H9 (cell line): Measurements from ENCODE around the gene CCNT2. TPM values are rescaled to one million over a fixed set of nuclear protein-coding genes. Genes with fewer than 3 reads are reported as not detected.

Source experiments
- DNase-seq: peaks from one replicate; pipeline ENCODE4 v3.0.0-alpha.2; 2017
- H2AFZ ChIP-seq: one replicate; pipeline ENCODE4 v1.6.1; 2013; ENCODE audit warnings: mild to moderate bottlenecking, low read length, control low read depth, moderate library complexity
- H2AK5ac ChIP-seq: 2 replicates; pipeline ENCODE4 v1.6.1; 2013; ENCODE audit warnings: low read length, control low read depth, mixed read lengths; ENCODE audit not compliant: insufficient read length
- H2BK120ac ChIP-seq: one replicate; pipeline ENCODE4 v1.6.1; 2013; ENCODE audit warnings: low read depth, mild to moderate bottlenecking, low read length, control low read depth, inconsistent platforms; ENCODE audit not compliant: poor library complexity, severe bottlenecking
- H2BK12ac ChIP-seq: 2 replicates; pipeline ENCODE4 v1.6.1; 2013; ENCODE audit warnings: low read length, control low read depth, mixed read lengths, low read depth; ENCODE audit not compliant: insufficient read length
- H2BK15ac ChIP-seq: 2 replicates; pipeline ENCODE4 v1.6.1; 2013; ENCODE audit warnings: low read depth, low read length, control low read depth
- H2BK20ac ChIP-seq: one replicate; pipeline ENCODE4 v1.6.1; 2013; ENCODE audit warnings: low read depth, mild to moderate bottlenecking, low read length, control low read depth, inconsistent platforms; ENCODE audit not compliant: poor library complexity, severe bottlenecking
- H2BK5ac ChIP-seq: 2 replicates; pipeline ENCODE4 v1.6.1; 2013; ENCODE audit warnings: low read length, control low read depth, mixed read lengths; ENCODE audit not compliant: insufficient read length
- H3K14ac ChIP-seq: 2 replicates; pipeline ENCODE4 v1.6.1; 2013; ENCODE audit warnings: low read length, control low read depth; ENCODE audit not compliant: insufficient read depth
- H3K18ac ChIP-seq: 2 replicates; pipeline ENCODE4 v1.6.1; 2013; ENCODE audit warnings: low read depth, mild to moderate bottlenecking, mixed read lengths, low read length, control low read depth; ENCODE audit not compliant: insufficient read length
- H3K23ac ChIP-seq: 2 replicates; pipeline ENCODE4 v1.6.1; 2013; ENCODE audit warnings: low read length, control low read depth, mixed read lengths, low read depth; ENCODE audit not compliant: insufficient read length
- H3K23me2 ChIP-seq: 2 replicates; pipeline ENCODE4 v1.6.1; 2013; ENCODE audit warnings: low read depth, mild to moderate bottlenecking, mixed read lengths, low read length, control low read depth; ENCODE audit not compliant: insufficient read length, poor library complexity, severe bottlenecking
- H3K27ac ChIP-seq: 2 replicates; pipeline ENCODE4 v1.5.1; 2013; ENCODE audit warnings: low read length, control low read depth, mixed read lengths, low read depth; ENCODE audit not compliant: insufficient read length
- H3K27me3 ChIP-seq: 2 replicates; pipeline ENCODE4 v1.6.1; 2013; ENCODE audit warnings: low read length, control low read depth, inconsistent platforms; ENCODE audit not compliant: insufficient read depth
- H3K4ac ChIP-seq: 2 replicates; pipeline ENCODE4 v1.6.1; 2013; ENCODE audit warnings: low read depth, mild to moderate bottlenecking, control low read depth, inconsistent platforms, low read length, moderate library complexity
- H3K4me1 ChIP-seq: 2 replicates; pipeline ENCODE4 v1.6.1; 2013; ENCODE audit warnings: low read length, control low read depth, inconsistent platforms; ENCODE audit not compliant: insufficient read depth
- H3K4me2 ChIP-seq: 2 replicates; pipeline ENCODE4 v1.6.1; 2013; ENCODE audit warnings: low read length, control low read depth, mixed read lengths; ENCODE audit not compliant: insufficient read length, insufficient read depth
- H3K56ac ChIP-seq: 2 replicates; pipeline ENCODE4 v1.6.1; 2013; ENCODE audit warnings: low read depth, mild to moderate bottlenecking, mixed read lengths, low read length, control low read depth; ENCODE audit not compliant: insufficient read length
- H3K79me1 ChIP-seq: 2 replicates; pipeline ENCODE4 v1.6.1; 2013; ENCODE audit warnings: low read depth, mild to moderate bottlenecking, moderate library complexity, low read length, control low read depth, inconsistent platforms; ENCODE audit not compliant: insufficient read depth, poor library complexity, severe bottlenecking
- H3K79me2 ChIP-seq: 2 replicates; pipeline ENCODE4 v1.6.1; 2013; ENCODE audit warnings: low read length, control low read depth, inconsistent platforms; ENCODE audit not compliant: insufficient read depth
- H3K9ac ChIP-seq: 2 replicates; pipeline ENCODE4 v1.6.1; 2013; ENCODE audit warnings: low read length, control low read depth, mixed read lengths; ENCODE audit not compliant: insufficient read length; ENCODE audit errors: extremely low read depth
- H3K9me3 ChIP-seq: one replicate; pipeline ENCODE4 v1.6.1; 2013; ENCODE audit warnings: low read depth, low read length, inconsistent platforms; ENCODE audit not compliant: control insufficient read depth
- H3T11ph ChIP-seq: one replicate; pipeline ENCODE4 v1.6.1; 2013; ENCODE audit warnings: mild to moderate bottlenecking, low read length, control low read depth, inconsistent platforms
- H4K20me1 ChIP-seq: one replicate; pipeline ENCODE4 v1.6.1; 2013; ENCODE audit not compliant: control insufficient read depth, insufficient read length, insufficient read depth
- H4K5ac ChIP-seq: 2 replicates; pipeline ENCODE4 v1.6.1; 2013; ENCODE audit warnings: low read depth, mild to moderate bottlenecking, mixed read lengths, low read length, control low read depth; ENCODE audit not compliant: insufficient read length
- H4K8ac ChIP-seq: replicated peaks from 2 replicates; pipeline ENCODE4 v1.6.1; 2013; ENCODE audit warnings: low read length, control low read depth, mixed read lengths, low read depth; ENCODE audit not compliant: insufficient read length
- H4K91ac ChIP-seq: 2 replicates; pipeline ENCODE4 v1.6.1; 2013; ENCODE audit warnings: low read depth, mild to moderate bottlenecking, moderate library complexity, mixed read lengths, low read length, control low read depth; ENCODE audit not compliant: insufficient read length
- H3K27ac Mint-ChIP-seq, 3 experiments: 2 replicates in 2 of 3; 3 replicates in 1 of 3; pipeline ENCODE4 v1.8.0; 2020 to 2021; ENCODE audit warnings: mixed read lengths in 3 of 3, mild to moderate bottlenecking in 1 of 3, moderate library complexity in 1 of 3
- H3K27me3 Mint-ChIP-seq: 2 replicates; pipeline ENCODE4 v1.8.0; 2021; ENCODE audit warnings: low read depth, mild to moderate bottlenecking, moderate library complexity, mixed read lengths
- H3K36me3 Mint-ChIP-seq, 3 experiments: 2 replicates in 2 of 3; 3 replicates in 1 of 3; pipeline ENCODE4 v1.8.0; 2020 to 2021; ENCODE audit warnings: low read depth in 3 of 3, mixed read lengths in 3 of 3; ENCODE audit not compliant: insufficient read depth in 1 of 3
- H3K4me1 Mint-ChIP-seq, 2 experiments: 2 replicates each; pipeline ENCODE4 v1.8.0; 2020; ENCODE audit warnings: mixed read lengths in 2 of 2
- H3K4me3 Mint-ChIP-seq, 2 experiments: 2 replicates in 1 of 2; 3 replicates in 1 of 2; pipeline ENCODE4 v1.8.0; 2020 to 2021; ENCODE audit warnings: mild to moderate bottlenecking in 2 of 2, mixed read lengths in 2 of 2, moderate library complexity in 1 of 2
- H3K9me3 Mint-ChIP-seq, 2 experiments: 2 replicates in 1 of 2; 3 replicates in 1 of 2; pipeline ENCODE4 v1.8.0; 2020; ENCODE audit warnings: mild to moderate bottlenecking in 2 of 2, mixed read lengths in 2 of 2, moderate library complexity in 1 of 2
- WGBS: extraction: QIAGEN DNeasy Blood & Tissue Kit; methylation state at CpG from one replicate; pipeline ENCODE4 v1.1.7; 2013; ENCODE audit warnings: missing lambda C conversion rate, low lambda C conversion rate, mixed read lengths; ENCODE audit not compliant: insufficient read length; ENCODE audit errors: extremely low coverage; 5-methylcytosine and 5-hydroxymethylcytosine counted together
- total RNA-seq: library from RNA; stranded (reverse); gene quantifications from 2 replicates; pipeline ENCODE4 v1.2.1, GENCODE V29; 2021
- TF ChIP-seq, protein P1 (sequence below): fragments of 200-600 bp; sonication (generic); conservative IDR thresholded peaks from 3 replicates; pipeline ENCODE4 v1.8.0; 2021; ENCODE audit warnings: antibody characterized with exemption, mild to moderate bottlenecking

Gene CCNT2
- total RNA-seq, 1 experiment from 2014 or later, result 42.0 TPM

DNA sequence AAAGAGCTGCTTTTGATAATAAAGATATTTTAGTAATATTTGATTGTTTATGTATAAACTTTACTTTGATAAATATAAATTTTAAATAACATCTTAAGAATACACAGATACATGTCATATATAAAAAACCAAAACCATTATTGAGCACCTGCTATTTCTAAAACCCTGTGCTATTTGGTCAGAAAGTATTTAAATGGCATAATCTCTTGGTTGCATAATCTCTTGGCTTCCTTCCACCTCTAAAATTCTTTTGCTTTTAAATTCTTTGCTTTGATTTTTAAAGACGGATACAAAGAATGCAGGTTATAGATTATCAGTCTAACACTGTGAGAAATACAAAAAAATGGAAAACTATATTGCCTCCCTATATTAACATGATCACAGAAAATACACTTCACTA is 43.3 kb upstream of the CCNT2 start:
- no peaks in the 10 kb centered on the region for H4K20me1 ChIP-seq
- Mint-ChIP-seq H3K9me3 (peaks cover 0 to 3% of the 10 kb centered on the region in 2 experiments; a peak in 2 of 5 replicates), H3K4me3 (no peak overlapping the region), H3K36me3 (no peaks in the 10 kb centered on the region; a peak in 2 of 7 replicates), H3K27ac (no peak overlapping the region), H3K4me1 (no peaks in the 10 kb centered on the region; a peak in 1 of 4 replicates), H3K27me3 (no peaks in the 10 kb centered on the region)
- H2AK5ac ChIP-seq, result no peak overlapping the region
- H3K27me3 ChIP-seq, result no peaks in the 10 kb centered on the region
- no peak overlapping the region for H2BK15ac ChIP-seq
- H4K5ac ChIP-seq, result no peak overlapping the region
- H3K27ac ChIP-seq, result no peak overlapping the region
- no peak overlapping the region for H2BK5ac ChIP-seq
- no peak overlapping the region for H2BK12ac ChIP-seq
- no peak overlapping the region for H3K56ac ChIP-seq
- no peaks in the 10 kb centered on the region for H3K9me3 ChIP-seq
- TF ChIP-seq, protein P1, sequence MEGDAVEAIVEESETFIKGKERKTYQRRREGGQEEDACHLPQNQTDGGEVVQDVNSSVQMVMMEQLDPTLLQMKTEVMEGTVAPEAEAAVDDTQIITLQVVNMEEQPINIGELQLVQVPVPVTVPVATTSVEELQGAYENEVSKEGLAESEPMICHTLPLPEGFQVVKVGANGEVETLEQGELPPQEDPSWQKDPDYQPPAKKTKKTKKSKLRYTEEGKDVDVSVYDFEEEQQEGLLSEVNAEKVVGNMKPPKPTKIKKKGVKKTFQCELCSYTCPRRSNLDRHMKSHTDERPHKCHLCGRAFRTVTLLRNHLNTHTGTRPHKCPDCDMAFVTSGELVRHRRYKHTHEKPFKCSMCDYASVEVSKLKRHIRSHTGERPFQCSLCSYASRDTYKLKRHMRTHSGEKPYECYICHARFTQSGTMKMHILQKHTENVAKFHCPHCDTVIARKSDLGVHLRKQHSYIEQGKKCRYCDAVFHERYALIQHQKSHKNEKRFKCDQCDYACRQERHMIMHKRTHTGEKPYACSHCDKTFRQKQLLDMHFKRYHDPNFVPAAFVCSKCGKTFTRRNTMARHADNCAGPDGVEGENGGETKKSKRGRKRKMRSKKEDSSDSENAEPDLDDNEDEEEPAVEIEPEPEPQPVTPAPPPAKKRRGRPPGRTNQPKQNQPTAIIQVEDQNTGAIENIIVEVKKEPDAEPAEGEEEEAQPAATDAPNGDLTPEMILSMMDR, result no peak
- DNase-seq, result no peak
- no peak overlapping the region for H4K91ac ChIP-seq
- H3K4me2 ChIP-seq, result no peak overlapping the region
- no peak overlapping the region for H3K9ac ChIP-seq
- H2BK120ac ChIP-seq, result no peak overlapping the region
- no peaks in the 10 kb centered on the region for H3K79me1 ChIP-seq
- H3K14ac ChIP-seq, result no peak overlapping the region
- no peak overlapping the region for H3T11ph ChIP-seq
- H3K18ac ChIP-seq, result no peak overlapping the region
- H3K4me1 ChIP-seq, result no peaks in the 10 kb centered on the region
- no CpG with 5 or more reads among the region's 1 CpG for WGBS
- H3K23me2 ChIP-seq, result no peaks in the 10 kb centered on the region
- no peak overlapping the region for H2BK20ac ChIP-seq
- H3K79me2 ChIP-seq, result no peaks in the 10 kb centered on the region
- H4K8ac ChIP-seq, result no peak overlapping the region
- H3K4ac ChIP-seq, result no peak overlapping the region
- no peak overlapping the region for H2AFZ ChIP-seq
- no peak overlapping the region for H3K23ac ChIP-seq
